ENCODE data around the gene NAV2. TPM values are rescaled to one million over a fixed set of nuclear protein-coding genes. Genes with fewer than 3 reads are reported as not detected.
A peak's percentile ranks its signal among the peaks of the same experiment; 100 is the strongest.

The NAV2 gene
- total RNA-seq, 1 donor from 2014 or later, result 11.1 TPM

DNA sequence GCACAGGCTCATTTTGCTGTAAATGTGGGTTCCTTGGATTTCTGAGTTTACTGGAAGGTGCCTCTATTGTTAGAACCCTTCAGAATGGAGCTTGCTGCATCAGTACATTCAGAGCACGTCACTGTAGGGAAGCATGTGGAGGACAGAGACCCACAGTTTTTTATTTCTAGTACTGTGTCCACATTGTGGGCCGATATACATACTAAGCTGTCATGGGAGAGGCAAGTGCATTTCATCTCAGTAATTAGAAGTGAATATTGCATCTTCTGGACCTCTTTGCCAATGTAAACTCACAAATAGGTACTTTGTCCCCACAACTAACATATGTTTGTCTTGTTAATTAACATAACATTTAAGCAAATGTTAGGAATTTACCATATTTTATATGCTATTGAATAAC, 139.7 kb downstream of the NAV2 start:
- no peak for DNase-seq (ENCODE audit: low read depth)
- H3K36me3 ChIP-seq (ENCODE audit: control insufficient read depth, insufficient read depth, low read length), result no peaks in the 10 kb centered on the region
- H3K27me3 ChIP-seq (ENCODE audit: control insufficient read depth, insufficient read depth, low read length), result peaks cover 2% of the 10 kb centered on the region
- no peak for FAIRE-seq
- TF ChIP-seq CTCF (IDR thresholded peaks at IDR 0.05; ENCODE audit: insufficient read depth, low read length, severe bottlenecking), result no peak
- H3K4me3 ChIP-seq (ENCODE audit: low read depth, low read length), result no peak overlapping the region

DNA sequence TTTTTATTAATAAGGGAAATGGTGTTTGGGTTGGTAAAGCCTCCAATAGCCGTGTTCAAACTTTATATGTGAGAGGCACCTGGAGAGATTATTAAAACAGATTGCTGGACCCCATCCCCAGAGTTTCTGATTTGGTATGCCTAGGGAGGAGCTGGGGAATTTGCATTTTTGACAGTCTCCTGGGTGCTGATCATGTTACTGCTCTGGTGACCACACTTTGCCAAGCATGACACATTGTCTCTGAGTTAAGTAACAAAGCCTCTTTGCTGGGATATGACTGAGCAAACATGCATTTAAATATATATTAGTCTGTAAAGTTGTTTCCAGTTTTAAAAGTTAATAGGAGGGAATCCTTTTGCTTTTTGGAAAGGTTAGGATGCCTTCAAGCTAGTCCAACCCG, 140.4 kb downstream of the NAV2 start:
- H3K36me3 ChIP-seq (ENCODE audit: control insufficient read depth, insufficient read depth, low read length), result no peaks in the 10 kb centered on the region
- peaks cover 2% of the 10 kb centered on the region for H3K27me3 ChIP-seq (ENCODE audit: control insufficient read depth, insufficient read depth, low read length)
- H3K4me3 ChIP-seq (ENCODE audit: low read depth, low read length), result no peak overlapping the region
- TF ChIP-seq CTCF (IDR thresholded peaks at IDR 0.05; ENCODE audit: insufficient read depth, low read length, severe bottlenecking), result no peak
- DNase-seq (ENCODE audit: low read depth), result peak; percentile 17
- FAIRE-seq, result no peak

DNA sequence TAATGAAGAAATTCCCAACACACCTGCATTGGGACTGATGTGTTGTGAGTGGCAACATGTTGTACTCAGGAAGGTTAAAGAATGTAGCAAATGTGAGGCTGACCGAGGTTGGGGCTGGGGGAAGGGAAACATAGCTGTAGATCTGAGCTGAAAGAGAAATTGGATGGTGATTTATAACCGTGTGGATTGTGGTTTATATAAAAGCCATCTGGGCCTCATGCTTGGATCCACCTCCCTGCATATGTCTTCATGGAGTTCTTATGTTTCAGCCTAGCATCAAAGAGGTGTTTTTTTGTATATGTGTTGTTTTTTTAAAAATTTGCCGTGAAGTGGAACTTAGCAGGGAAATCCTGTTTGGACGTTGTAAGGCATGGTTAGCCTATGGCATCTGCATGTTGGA, 141.3 kb downstream of the NAV2 start:
- Histone ChIP-seq H3K36me3 (ENCODE audit: control insufficient read depth, insufficient read depth, low read length) (no peaks in the 10 kb centered on the region), H3K27me3 (ENCODE audit: control insufficient read depth, insufficient read depth, low read length) (peaks cover 2% of the 10 kb centered on the region), H3K4me3 (ENCODE audit: low read depth, low read length) (no peak overlapping the region)
- FAIRE-seq, result no peak
- TF ChIP-seq CTCF (IDR thresholded peaks at IDR 0.05; ENCODE audit: insufficient read depth, low read length, severe bottlenecking), result no peak
- no peak for DNase-seq (ENCODE audit: low read depth)

GRCh38 chr11:19861171-19861570, 148.5 kb downstream of the NAV2 start:
- no peak for FAIRE-seq
- Histone ChIP-seq H3K27me3 (ENCODE audit: control insufficient read depth, insufficient read depth, low read length) (no peaks in the 10 kb centered on the region), H3K4me3 (ENCODE audit: low read depth, low read length) (no peak overlapping the region), H3K36me3 (ENCODE audit: control insufficient read depth, insufficient read depth, low read length) (no peaks in the 10 kb centered on the region)
- no peak for DNase-seq (ENCODE audit: low read depth)
- no peak for TF ChIP-seq CTCF (IDR thresholded peaks at IDR 0.05; ENCODE audit: insufficient read depth, low read length, severe bottlenecking)

- Histone ChIP-seq H3K4me3 (ENCODE audit: low read depth, low read length) (no peak overlapping the region), H3K36me3 (ENCODE audit: control insufficient read depth, insufficient read depth, low read length) (no peaks in the 10 kb centered on the region), H3K27me3 (ENCODE audit: control insufficient read depth, insufficient read depth, low read length) (no peaks in the 10 kb centered on the region)
- DNase-seq (ENCODE audit: low read depth) (no peak), FAIRE-seq (no peak)
- TF ChIP-seq CTCF (IDR thresholded peaks at IDR 0.05; ENCODE audit: insufficient read depth, low read length, severe bottlenecking), result no peak
These were observed 149.5 kb downstream of the NAV2 start for GRCh38 chr11:19862091-19862490.

Measured in bronchial epithelial cell (primary cell).